Measurements from ENCODE around the gene UGT1A9. TPM values are rescaled to one million over a fixed set of nuclear protein-coding genes. Genes with fewer than 3 reads are reported as not detected.
A peak's percentile ranks its signal among the peaks of the same experiment; 100 is the strongest.

The UGT1A9 gene
- total and polyA plus RNA-seq, 2 of the 13 experiments (the other 11 are each of a cell fraction or from before 2014, with no cell fraction given): 0.07 TPM; not detected in 1

DNA sequence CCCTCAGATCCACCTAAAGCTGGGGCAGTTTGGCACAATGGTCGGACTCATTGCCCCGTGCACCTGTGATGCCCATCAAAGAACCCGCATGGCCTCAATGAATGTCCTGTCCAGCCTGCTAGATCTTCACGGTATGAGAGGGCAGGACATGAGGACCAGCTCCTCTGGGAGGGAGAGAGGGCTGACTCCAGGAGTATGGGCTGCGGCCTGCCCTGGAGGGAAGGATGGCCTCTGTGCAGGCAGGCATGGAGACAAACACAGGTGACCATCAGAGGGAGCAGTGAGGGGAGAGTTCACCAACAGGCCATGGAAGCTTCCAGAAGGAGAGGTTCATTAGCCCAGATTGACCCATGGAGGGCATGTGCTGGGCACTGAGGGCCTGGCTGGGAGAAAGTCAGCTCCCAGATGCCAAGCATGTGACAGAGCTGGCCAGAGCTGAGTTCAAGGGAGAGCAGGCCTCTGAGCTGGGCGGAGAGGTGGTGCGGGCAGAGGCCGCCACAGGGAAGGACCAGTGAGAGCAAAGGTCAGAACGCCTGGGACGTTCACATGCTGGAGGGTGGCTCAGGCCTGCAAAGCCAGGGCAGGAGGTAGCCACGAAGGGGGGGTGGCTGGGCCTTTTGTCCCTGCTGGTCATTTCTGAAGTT lies 146.4 kb downstream of the UGT1A9 start:
- no TSS peak for BruUV-seq (replicated peaks)
- Histone ChIP-seq H3K27ac (ENCODE audit: extremely low read length, insufficient read depth, low read length) (no peak overlapping the region), H2AFZ (ENCODE audit: low read length) (no peak overlapping the region), H3K36me3 (replicated peaks in 1 of 2; ENCODE audit: control insufficient read depth in 1 of 2, insufficient read depth in 2 of 2, low read length in 2 of 2) (no peaks in the 10 kb centered on the region), H3K4me3 (replicated peaks in 1 of 3; ENCODE audit: insufficient read depth in 1 of 3, low read depth in 2 of 3, low read length in 3 of 3) (no peak overlapping the region), H3K27me3 (ENCODE audit: control insufficient read depth in 1 of 2, insufficient read depth in 2 of 2, low read length in 2 of 2) (peaks cover 7 to 41% of the 10 kb centered on the region in 2 experiments; a peak in 4 of 5 replicates), H3K79me2 (ENCODE audit: insufficient read depth, low read length) (no peaks in the 10 kb centered on the region), H3K9me3 (ENCODE audit: low read length) (no peaks in the 10 kb centered on the region), H3K4me1 (ENCODE audit: insufficient read depth, low read length) (peaks cover 23% of the 10 kb centered on the region), H3K9ac (ENCODE audit: insufficient read depth, low read depth, low read length) (no peak overlapping the region), H3K4me2 (ENCODE audit: low read depth, low read length) (peak overlapping the region; percentile 25; the same call in 1 of the 2 replicates), H4K20me1 (ENCODE audit: insufficient read depth, low read length) (no peaks in the 10 kb centered on the region)
- FAIRE-seq: no peak
- peak; percentile 28 for DNase-seq (ENCODE audit: low spot score)
- CTCF ChIA-PET (ENCODE audit: low intra/inter-chr PET ratio, low total read pairs): no interaction called here
- intact Hi-C loops (cut with micrococcal nuclease; ENCODE audit: unreplicated experiment): no loop called here
- POLR2A ChIA-PET: no interaction called here
- peak; percentile 65 for ATAC-seq
- in situ Hi-C loops (cut with HindIII; ENCODE audit: extremely low pct_ligation_motif_present, low pct_unique_long_range_greater_than_20kb): no loop called here
- WGBS (ENCODE audit: low lambda C conversion rate): 38% methylated on average over 11 of the region's 11 CpGs
- TF ChIP-seq SAFB2 (CRISPR knock-in tag; IDR thresholded peaks at IDR 0.05; ENCODE audit: borderline replicate concordance, low read depth) (no peak), SPEN (CRISPR knock-in tag; IDR thresholded peaks at IDR 0.05; ENCODE audit: low read depth) (no peak), U2AF1 (optimal IDR thresholded peaks at IDR 0.05; ENCODE audit: low read depth, low read length) (no peak), ZNF883 (CRISPR knock-in tag; IDR thresholded peaks at IDR 0.05; ENCODE audit: not compliant biosample characterization) (no peak), ZMYM2 (CRISPR knock-in tag; IDR thresholded peaks at IDR 0.05) (peak; percentile 66; the same call in 1 of the 2 replicates), HNF4G (IDR thresholded peaks at IDR 0.05; ENCODE audit: borderline replicate concordance, low read depth, low read length) (0 out of 2 replicates have a peak, but pooled peaks have one; percentile 40), HNF4G (CRISPR knock-in tag; IDR thresholded peaks at IDR 0.05; ENCODE audit: borderline replicate concordance, low read depth) (no peak), ZNF468 (CRISPR knock-in tag; IDR thresholded peaks at IDR 0.05) (no peak), FOXA3 (CRISPR knock-in tag; IDR thresholded peaks at IDR 0.05) (no peak), ZFP41 (CRISPR knock-in tag; IDR thresholded peaks at IDR 0.05; ENCODE audit: borderline replicate concordance) (no peak)
- TF ChIP-seq, protein P1, sequence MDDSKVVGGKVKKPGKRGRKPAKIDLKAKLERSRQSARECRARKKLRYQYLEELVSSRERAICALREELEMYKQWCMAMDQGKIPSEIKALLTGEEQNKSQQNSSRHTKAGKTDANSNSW (CRISPR knock-in tag; IDR thresholded peaks at IDR 0.05; ENCODE audit: borderline replicate concordance): no peak
- TF ChIP-seq, protein P2, sequence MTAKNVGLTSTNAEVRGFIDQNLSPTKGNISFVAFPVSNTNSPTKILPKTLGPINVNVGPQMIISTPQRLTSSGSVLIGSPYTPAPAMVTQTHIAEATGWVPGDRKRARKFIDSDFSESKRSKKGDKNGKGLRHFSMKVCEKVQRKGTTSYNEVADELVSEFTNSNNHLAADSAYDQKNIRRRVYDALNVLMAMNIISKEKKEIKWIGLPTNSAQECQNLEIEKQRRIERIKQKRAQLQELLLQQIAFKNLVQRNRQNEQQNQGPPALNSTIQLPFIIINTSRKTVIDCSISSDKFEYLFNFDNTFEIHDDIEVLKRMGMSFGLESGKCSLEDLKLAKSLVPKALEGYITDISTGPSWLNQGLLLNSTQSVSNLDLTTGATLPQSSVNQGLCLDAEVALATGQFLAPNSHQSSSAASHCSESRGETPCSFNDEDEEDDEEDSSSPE (CRISPR knock-in tag; IDR thresholded peaks at IDR 0.05): no peak
- TF ChIP-seq, protein P3, sequence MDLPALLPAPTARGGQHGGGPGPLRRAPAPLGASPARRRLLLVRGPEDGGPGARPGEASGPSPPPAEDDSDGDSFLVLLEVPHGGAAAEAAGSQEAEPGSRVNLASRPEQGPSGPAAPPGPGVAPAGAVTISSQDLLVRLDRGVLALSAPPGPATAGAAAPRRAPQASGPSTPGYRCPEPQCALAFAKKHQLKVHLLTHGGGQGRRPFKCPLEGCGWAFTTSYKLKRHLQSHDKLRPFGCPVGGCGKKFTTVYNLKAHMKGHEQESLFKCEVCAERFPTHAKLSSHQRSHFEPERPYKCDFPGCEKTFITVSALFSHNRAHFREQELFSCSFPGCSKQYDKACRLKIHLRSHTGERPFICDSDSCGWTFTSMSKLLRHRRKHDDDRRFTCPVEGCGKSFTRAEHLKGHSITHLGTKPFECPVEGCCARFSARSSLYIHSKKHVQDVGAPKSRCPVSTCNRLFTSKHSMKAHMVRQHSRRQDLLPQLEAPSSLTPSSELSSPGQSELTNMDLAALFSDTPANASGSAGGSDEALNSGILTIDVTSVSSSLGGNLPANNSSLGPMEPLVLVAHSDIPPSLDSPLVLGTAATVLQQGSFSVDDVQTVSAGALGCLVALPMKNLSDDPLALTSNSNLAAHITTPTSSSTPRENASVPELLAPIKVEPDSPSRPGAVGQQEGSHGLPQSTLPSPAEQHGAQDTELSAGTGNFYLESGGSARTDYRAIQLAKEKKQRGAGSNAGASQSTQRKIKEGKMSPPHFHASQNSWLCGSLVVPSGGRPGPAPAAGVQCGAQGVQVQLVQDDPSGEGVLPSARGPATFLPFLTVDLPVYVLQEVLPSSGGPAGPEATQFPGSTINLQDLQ (CRISPR knock-in tag; IDR thresholded peaks at IDR 0.05): no peak
- TF ChIP-seq, protein P4, sequence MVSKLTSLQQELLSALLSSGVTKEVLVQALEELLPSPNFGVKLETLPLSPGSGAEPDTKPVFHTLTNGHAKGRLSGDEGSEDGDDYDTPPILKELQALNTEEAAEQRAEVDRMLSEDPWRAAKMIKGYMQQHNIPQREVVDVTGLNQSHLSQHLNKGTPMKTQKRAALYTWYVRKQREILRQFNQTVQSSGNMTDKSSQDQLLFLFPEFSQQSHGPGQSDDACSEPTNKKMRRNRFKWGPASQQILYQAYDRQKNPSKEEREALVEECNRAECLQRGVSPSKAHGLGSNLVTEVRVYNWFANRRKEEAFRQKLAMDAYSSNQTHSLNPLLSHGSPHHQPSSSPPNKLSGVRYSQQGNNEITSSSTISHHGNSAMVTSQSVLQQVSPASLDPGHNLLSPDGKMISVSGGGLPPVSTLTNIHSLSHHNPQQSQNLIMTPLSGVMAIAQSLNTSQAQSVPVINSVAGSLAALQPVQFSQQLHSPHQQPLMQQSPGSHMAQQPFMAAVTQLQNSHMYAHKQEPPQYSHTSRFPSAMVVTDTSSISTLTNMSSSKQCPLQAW (CRISPR knock-in tag; IDR thresholded peaks at IDR 0.05): no peak
- TF ChIP-seq, protein P5, sequence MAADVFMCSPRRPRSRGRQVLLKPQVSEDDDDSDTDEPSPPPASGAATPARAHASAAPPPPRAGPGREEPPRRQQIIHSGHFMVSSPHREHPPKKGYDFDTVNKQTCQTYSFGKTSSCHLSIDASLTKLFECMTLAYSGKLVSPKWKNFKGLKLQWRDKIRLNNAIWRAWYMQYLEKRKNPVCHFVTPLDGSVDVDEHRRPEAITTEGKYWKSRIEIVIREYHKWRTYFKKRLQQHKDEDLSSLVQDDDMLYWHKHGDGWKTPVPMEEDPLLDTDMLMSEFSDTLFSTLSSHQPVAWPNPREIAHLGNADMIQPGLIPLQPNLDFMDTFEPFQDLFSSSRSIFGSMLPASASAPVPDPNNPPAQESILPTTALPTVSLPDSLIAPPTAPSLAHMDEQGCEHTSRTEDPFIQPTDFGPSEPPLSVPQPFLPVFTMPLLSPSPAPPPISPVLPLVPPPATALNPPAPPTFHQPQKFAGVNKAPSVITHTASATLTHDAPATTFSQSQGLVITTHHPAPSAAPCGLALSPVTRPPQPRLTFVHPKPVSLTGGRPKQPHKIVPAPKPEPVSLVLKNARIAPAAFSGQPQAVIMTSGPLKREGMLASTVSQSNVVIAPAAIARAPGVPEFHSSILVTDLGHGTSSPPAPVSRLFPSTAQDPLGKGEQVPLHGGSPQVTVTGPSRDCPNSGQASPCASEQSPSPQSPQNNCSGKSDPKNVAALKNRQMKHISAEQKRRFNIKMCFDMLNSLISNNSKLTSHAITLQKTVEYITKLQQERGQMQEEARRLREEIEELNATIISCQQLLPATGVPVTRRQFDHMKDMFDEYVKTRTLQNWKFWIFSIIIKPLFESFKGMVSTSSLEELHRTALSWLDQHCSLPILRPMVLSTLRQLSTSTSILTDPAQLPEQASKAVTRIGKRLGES (CRISPR knock-in tag; IDR thresholded peaks at IDR 0.05; ENCODE audit: borderline replicate concordance): no peak
